ENCODE measurements around the gene ADAMTSL2.

ADAMTSL2 gene

GRCh38 chr9:133569891-133570690, 35.6 kb downstream of the ADAMTSL2 start:
- TF ChIP-seq POLR2AphosphoS5 (IDR thresholded peaks at IDR 0.05; ENCODE audit: low read depth, low read length), result no peak
- TF ChIP-seq PAX5 (IDR thresholded peaks at IDR 0.05; ENCODE audit: insufficient read depth, low read length, severe bottlenecking), result no peak
- TF ChIP-seq POLR2A (IDR thresholded peaks at IDR 0.05; ENCODE audit: low read depth, low read length), result no peak
- no peak for TF ChIP-seq SPI1 (IDR thresholded peaks at IDR 0.05; ENCODE audit: low read depth, low read length)
- no peak for TF ChIP-seq TAF1 (IDR thresholded peaks at IDR 0.05; ENCODE audit: low read depth, low read length)
- TF ChIP-seq POU2F2 (IDR thresholded peaks at IDR 0.05; ENCODE audit: low read depth, low read length), result no peak
- no peak for FAIRE-seq
- no peak for DNase-seq (ENCODE audit: insufficient read length, low spot score)

- TF ChIP-seq POU2F2 (IDR thresholded peaks at IDR 0.05; ENCODE audit: low read depth, low read length), result no peak
- TF ChIP-seq POLR2AphosphoS5 (IDR thresholded peaks at IDR 0.05; ENCODE audit: low read depth, low read length), result no peak
- TF ChIP-seq POLR2A (IDR thresholded peaks at IDR 0.05; ENCODE audit: low read depth, low read length), result no peak
- TF ChIP-seq TAF1 (IDR thresholded peaks at IDR 0.05; ENCODE audit: low read depth, low read length), result no peak
- TF ChIP-seq SPI1 (IDR thresholded peaks at IDR 0.05; ENCODE audit: low read depth, low read length), result no peak
- no peak for TF ChIP-seq PAX5 (IDR thresholded peaks at IDR 0.05; ENCODE audit: insufficient read depth, low read length, severe bottlenecking)
- DNase-seq (ENCODE audit: insufficient read length, low spot score) (no peak), FAIRE-seq (no peak)
Measured at GRCh38 chr9:133570691-133571080, 36.2 kb downstream of the ADAMTSL2 start.

GRCh38 chr9:133571391-133571890, 36.9 kb downstream of the ADAMTSL2 start:
- TF ChIP-seq POLR2A (IDR thresholded peaks at IDR 0.05; ENCODE audit: low read depth, low read length) (no peak), PAX5 (IDR thresholded peaks at IDR 0.05; ENCODE audit: insufficient read depth, low read length, severe bottlenecking) (no peak), POLR2AphosphoS5 (IDR thresholded peaks at IDR 0.05; ENCODE audit: low read depth, low read length) (no peak), POU2F2 (IDR thresholded peaks at IDR 0.05; ENCODE audit: low read depth, low read length) (no peak), SPI1 (IDR thresholded peaks at IDR 0.05; ENCODE audit: low read depth, low read length) (no peak), TAF1 (IDR thresholded peaks at IDR 0.05; ENCODE audit: low read depth, low read length) (no peak)
- FAIRE-seq (no peak), DNase-seq (ENCODE audit: insufficient read length, low spot score) (no peak)

GRCh38 chr9:133571896-133572595, 37.5 kb downstream of the ADAMTSL2 start:
- FAIRE-seq, result no peak
- TF ChIP-seq POLR2AphosphoS5 (IDR thresholded peaks at IDR 0.05; ENCODE audit: low read depth, low read length) (no peak), POU2F2 (IDR thresholded peaks at IDR 0.05; ENCODE audit: low read depth, low read length) (no peak), SPI1 (IDR thresholded peaks at IDR 0.05; ENCODE audit: low read depth, low read length) (no peak), POLR2A (IDR thresholded peaks at IDR 0.05; ENCODE audit: low read depth, low read length) (no peak), PAX5 (IDR thresholded peaks at IDR 0.05; ENCODE audit: insufficient read depth, low read length, severe bottlenecking) (no peak), TAF1 (IDR thresholded peaks at IDR 0.05; ENCODE audit: low read depth, low read length) (no peak)
- no peak for DNase-seq (ENCODE audit: insufficient read length, low spot score)

GRCh38 chr9:133572821-133573361, 38.4 kb downstream of the ADAMTSL2 start:
- FAIRE-seq (no peak), DNase-seq (ENCODE audit: insufficient read length, low spot score) (no peak)
- no peak for TF ChIP-seq SPI1 (IDR thresholded peaks at IDR 0.05; ENCODE audit: low read depth, low read length)
- no peak for TF ChIP-seq TAF1 (IDR thresholded peaks at IDR 0.05; ENCODE audit: low read depth, low read length)
- no peak for TF ChIP-seq PAX5 (IDR thresholded peaks at IDR 0.05; ENCODE audit: insufficient read depth, low read length, severe bottlenecking)
- no peak for TF ChIP-seq POLR2AphosphoS5 (IDR thresholded peaks at IDR 0.05; ENCODE audit: low read depth, low read length)
- TF ChIP-seq POLR2A (IDR thresholded peaks at IDR 0.05; ENCODE audit: low read depth, low read length), result no peak
- no peak for TF ChIP-seq POU2F2 (IDR thresholded peaks at IDR 0.05; ENCODE audit: low read depth, low read length)

- no peak for FAIRE-seq
- TF ChIP-seq SPI1 (IDR thresholded peaks at IDR 0.05; ENCODE audit: low read depth, low read length) (no peak), POLR2A (IDR thresholded peaks at IDR 0.05; ENCODE audit: low read depth, low read length) (no peak), TAF1 (IDR thresholded peaks at IDR 0.05; ENCODE audit: low read depth, low read length) (no peak)
Measured at GRCh38 chr9:133573791-133574515, 39.4 kb downstream of the ADAMTSL2 start.

GRCh38 chr9:133574771-133575170, 40.3 kb downstream of the ADAMTSL2 start:
- no peak for DNase-seq (ENCODE audit: insufficient read length, low spot score)
- no peak for FAIRE-seq
- no peak for TF ChIP-seq SPI1 (IDR thresholded peaks at IDR 0.05; ENCODE audit: low read depth, low read length)
- no peak for TF ChIP-seq POLR2A (IDR thresholded peaks at IDR 0.05; ENCODE audit: low read depth, low read length)
- no peak for TF ChIP-seq POLR2AphosphoS5 (IDR thresholded peaks at IDR 0.05; ENCODE audit: low read depth, low read length)
- TF ChIP-seq TAF1 (IDR thresholded peaks at IDR 0.05; ENCODE audit: low read depth, low read length), result no peak
- no peak for TF ChIP-seq PAX5 (IDR thresholded peaks at IDR 0.05; ENCODE audit: insufficient read depth, low read length, severe bottlenecking)
- TF ChIP-seq POU2F2 (IDR thresholded peaks at IDR 0.05; ENCODE audit: low read depth, low read length), result no peak

More at GRCh38 chr9:133573791-133574515, 39.4 kb downstream of the ADAMTSL2 start:
- no peak for DNase-seq (ENCODE audit: insufficient read length, low spot score)

GRCh38 chr9:133575186-133576030, 40.9 kb downstream of the ADAMTSL2 start:
- no peak for TF ChIP-seq PAX5 (IDR thresholded peaks at IDR 0.05; ENCODE audit: insufficient read depth, low read length, severe bottlenecking)
- TF ChIP-seq POLR2AphosphoS5 (IDR thresholded peaks at IDR 0.05; ENCODE audit: low read depth, low read length), result no peak
- no peak for TF ChIP-seq POU2F2 (IDR thresholded peaks at IDR 0.05; ENCODE audit: low read depth, low read length)
- no peak for TF ChIP-seq SPI1 (IDR thresholded peaks at IDR 0.05; ENCODE audit: low read depth, low read length)
- TF ChIP-seq POLR2A (IDR thresholded peaks at IDR 0.05; ENCODE audit: low read depth, low read length), result no peak
- TF ChIP-seq TAF1 (IDR thresholded peaks at IDR 0.05; ENCODE audit: low read depth, low read length), result no peak
- no peak for FAIRE-seq
- no peak for DNase-seq (ENCODE audit: insufficient read length, low spot score)
